Measurements from ENCODE around the gene DUS2.

The DUS2 gene

GRCh38 chr16:68040506-68041288, 17.6 kb downstream of the DUS2 start:
- in situ Hi-C loops (cut with MboI; ENCODE audit: low sequenced_read_pairs) = no loop called here

GRCh38 chr16:68041783-68042182, 18.7 kb downstream of the DUS2 start:
- in situ Hi-C loops (cut with MboI; ENCODE audit: low sequenced_read_pairs) = no loop called here

GRCh38 chr16:68046106-68046505, 23.0 kb downstream of the DUS2 start:
- in situ Hi-C loops (cut with MboI; ENCODE audit: low sequenced_read_pairs) = no loop called here

- in situ Hi-C loops (cut with MboI; ENCODE audit: low sequenced_read_pairs) = no loop called here
These were observed 24.9 kb downstream of the DUS2 start for GRCh38 chr16:68047987-68048386.

DNA sequence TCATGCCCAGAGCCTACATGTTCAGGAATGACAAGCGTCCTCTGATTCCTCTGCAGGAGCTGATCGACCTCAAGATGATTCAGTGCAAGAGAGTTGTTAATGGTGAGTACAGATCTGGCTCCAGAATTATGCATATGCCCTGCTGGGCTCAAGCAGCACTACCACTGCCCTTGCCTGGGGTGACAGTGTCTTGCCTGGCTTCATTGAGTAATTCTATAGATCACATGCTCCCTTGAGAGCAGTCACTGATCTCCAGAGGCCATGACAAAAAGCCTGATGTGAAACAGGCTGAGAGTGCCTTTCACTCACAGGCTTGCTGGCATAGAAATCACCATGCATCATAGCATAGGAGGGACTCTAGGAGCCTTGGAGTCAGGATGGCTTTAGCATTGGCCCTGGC, 26.4 kb downstream of the DUS2 start:
- in situ Hi-C loops (cut with MboI; ENCODE audit: low sequenced_read_pairs) = no loop called here

- in situ Hi-C loops (cut with MboI; ENCODE audit: low sequenced_read_pairs) = no loop called here
These were observed 32.3 kb downstream of the DUS2 start for GRCh38 chr16:68055395-68055794.

DNA sequence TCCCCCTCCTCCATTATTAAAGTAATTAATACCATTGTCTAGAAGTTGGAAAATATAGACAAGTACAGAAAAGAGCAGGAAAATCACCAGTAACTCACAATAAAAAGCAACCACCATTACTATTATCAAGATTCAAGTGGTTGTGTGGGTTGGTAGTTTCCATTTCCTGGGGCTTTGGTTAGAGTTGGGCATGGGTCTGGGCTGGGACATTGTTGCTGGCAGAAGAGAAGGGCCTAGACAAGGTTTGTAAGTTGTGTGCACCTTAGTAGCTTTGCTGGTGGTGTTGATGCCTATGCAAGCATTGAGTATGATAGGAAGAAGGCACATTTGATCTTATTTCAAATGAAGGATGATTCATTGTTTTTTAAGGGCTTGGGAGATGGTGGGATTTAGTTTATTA, 36.7 kb downstream of the DUS2 start:
- in situ Hi-C loops (cut with MboI; ENCODE audit: low sequenced_read_pairs) = no loop called here

DNA sequence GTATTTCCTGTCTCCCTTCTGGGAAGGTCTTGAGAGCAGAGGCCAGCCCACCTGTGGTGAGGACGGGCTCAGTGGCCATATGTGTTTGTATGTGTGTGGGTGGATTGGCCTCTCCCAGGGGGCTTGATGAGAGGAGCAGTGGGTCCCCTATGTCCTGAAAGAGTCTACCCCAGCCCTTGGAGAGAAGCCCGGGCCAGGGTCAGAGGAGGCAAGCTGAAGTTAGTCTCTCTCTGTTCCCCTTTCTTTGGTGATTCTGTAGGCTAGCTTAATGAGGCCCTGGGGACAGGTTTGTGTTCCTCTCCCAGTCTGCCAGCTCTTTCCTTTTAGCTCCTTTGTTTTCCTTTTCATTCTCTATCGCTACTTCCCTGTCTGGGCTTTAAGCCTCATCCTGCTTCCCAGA, 38.3 kb downstream of the DUS2 start:
- in situ Hi-C loops (cut with MboI; ENCODE audit: low sequenced_read_pairs) = no loop called here

DNA sequence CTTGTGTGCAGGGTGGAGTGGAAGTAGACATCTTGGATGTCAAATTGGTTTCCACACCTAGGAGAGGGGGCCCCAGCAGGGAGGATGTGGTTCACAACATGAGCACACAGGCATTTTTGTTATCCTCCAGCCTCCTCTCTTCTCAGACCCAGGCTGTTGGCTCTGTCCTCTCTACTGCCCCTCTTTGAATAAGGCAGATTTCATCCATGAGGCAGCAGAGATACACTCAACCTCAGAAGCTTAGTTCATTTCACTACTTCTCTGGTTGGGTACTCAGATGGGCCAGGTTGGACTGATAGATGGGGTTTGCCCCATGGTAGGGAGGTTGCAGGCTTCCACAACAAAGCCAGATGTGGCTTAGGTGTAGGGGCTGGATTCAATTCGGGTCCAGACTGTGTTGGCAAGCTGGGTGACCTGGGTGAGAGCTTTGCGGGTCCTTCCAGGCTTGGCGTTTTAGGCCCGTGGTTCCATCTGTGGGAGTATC, 39.9 kb downstream of the DUS2 start:
- in situ Hi-C loops (cut with MboI; ENCODE audit: low sequenced_read_pairs) = no loop called here

GRCh38 chr16:68064791-68065365, 41.8 kb downstream of the DUS2 start:
- in situ Hi-C loops (cut with MboI; ENCODE audit: low sequenced_read_pairs) = no loop called here

DNA sequence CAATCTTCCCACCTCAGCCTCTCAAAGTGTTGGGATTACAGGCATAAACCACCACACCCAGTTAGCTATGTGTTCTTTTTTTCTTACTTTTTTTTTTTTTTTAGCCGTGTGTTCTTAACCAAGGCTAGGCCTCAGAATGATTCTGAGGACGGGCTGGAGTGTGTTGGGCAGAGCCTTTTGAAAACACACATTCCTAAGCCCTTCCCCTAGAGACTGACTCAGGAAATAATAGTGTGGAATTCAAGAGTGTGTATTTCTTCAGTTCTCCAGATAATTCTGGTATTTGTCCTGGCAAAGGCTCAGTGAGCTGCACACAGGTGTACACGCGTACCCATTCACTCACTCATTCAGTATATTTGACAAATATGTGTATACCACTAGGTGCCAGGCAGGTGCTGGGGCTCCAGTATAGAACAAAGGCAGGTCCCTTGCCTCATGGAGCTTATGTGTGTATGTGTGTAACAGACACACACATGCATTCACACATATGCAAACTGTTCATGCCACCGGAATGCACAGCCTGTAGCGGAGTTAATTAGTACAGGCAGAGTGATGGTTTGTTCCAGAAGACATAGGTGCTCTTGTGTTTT, 42.7 kb downstream of the DUS2 start:
- in situ Hi-C loops (cut with MboI; ENCODE audit: low sequenced_read_pairs) = no loop called here

GRCh38 chr16:68066763-68067162, 43.7 kb downstream of the DUS2 start:
- in situ Hi-C loops (cut with MboI; ENCODE audit: low sequenced_read_pairs) = no loop called here

GRCh38 chr16:68068926-68069325, 45.8 kb downstream of the DUS2 start:
- in situ Hi-C loops (cut with MboI; ENCODE audit: low sequenced_read_pairs) = no loop called here

- in situ Hi-C loops (cut with MboI; ENCODE audit: low sequenced_read_pairs) = no loop called here
These were observed 46.6 kb downstream of the DUS2 start for GRCh38 chr16:68069511-68070248.

DNA sequence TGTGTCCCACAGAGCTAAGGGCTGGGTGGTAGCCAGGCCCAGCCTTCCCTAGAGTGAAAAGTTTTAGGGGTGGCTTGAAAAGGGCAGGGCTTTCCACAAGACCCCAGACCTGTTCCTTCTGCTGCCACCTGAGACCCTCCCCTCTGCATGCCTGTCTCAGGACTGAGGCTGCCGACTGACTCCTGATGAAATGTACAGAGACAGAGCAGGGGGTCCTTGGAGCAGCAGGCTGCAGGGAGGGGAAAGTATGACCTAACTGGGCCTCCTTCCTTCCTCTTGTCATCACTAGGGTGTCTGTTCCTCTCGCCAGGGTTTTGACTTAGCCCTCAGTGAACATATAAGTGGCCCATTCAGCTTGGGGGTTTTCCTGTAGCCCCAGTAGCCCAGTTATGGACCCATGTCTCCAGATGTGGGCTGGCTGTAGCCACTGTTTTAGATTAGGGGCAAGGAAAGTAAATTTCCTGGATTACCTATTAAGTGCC, 47.2 kb downstream of the DUS2 start:
- in situ Hi-C loops (cut with MboI; ENCODE audit: low sequenced_read_pairs) = no loop called here

DNA sequence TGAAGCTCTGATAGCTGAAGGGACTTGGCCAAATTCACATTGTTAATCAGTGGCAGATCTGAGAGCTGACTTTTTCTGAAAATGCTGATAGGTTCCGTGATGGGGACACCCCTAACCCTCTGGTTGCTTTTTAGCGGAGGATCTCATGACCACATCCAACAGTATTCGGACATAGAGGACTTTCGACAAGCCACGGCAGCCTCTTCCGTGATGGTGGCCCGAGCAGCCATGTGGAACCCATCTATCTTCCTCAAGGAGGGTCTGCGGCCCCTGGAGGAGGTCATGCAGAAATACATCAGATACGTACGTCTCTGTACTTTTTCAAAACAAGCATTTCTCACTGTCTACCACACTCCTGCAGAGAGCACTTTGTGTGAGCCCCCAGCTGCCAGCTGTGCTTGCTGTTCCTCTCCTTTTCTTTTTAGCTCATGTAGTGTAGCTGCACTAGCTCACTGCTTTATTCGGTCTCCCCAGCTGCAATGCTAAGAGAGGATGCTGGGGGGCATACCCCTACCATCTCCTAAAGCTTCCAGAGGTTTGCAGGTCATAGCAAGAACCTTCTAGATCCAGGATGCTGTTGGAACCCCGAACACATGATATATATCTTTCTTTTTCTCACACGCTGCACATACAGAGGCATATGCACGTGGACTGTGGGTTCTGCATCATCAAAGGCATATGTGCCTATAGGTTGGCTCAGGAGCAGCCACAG, 47.9 kb downstream of the DUS2 start:
- in situ Hi-C loops (cut with MboI; ENCODE audit: low sequenced_read_pairs) = no loop called here

DNA sequence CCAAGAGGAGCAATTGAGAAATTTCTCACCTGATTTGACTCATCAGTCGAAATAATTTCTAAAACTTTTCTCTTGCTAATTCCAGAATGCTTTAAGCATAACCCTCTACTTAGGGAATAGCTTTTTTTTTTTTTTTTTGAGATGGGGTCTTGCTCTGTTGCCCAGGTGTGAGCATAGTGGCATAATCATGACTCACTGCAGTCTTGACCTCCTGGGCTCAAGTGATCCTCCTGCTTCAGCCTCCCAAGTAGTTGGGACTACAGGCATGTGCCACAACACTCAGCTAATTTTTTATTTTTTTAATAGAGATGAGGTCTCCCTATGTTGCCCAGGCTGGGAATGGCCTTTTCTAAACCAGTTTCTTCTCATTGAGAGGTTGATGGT, 48.4 kb downstream of the DUS2 start:
- in situ Hi-C loops (cut with MboI; ENCODE audit: low sequenced_read_pairs) = no loop called here

DNA sequence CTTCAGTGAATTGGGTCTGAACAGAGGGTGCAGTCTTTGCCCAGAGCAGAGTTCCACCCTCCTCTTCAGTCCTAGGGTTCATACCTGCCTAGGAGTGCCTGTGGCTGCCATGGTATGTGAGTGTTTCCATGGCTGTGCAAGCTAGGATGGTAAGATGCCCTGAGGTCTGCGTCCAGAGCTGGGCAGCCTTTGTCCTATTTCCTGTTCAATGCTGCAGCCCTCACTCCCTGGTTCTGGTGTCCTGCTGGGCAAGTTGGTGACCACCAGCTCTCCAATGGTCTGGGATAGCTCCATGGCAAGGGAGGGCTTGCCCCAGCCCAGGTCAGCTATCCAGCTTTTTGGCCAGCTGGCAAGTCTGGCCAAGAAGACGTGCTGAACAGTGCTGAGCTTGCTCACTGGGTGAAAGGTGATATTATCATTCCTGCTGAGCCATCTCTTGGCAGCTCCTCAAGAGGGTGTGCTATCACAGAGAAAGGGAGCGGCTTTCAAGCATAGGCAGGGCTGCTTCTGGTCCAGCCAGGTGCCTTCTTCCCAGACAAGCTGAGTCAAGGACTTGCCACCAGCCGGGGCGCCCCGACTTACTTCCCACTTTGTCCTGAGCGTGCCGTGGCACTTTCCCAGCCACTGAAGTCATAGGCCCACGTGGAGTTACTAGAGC, 49.1 kb downstream of the DUS2 start:
- in situ Hi-C loops (cut with MboI; ENCODE audit: low sequenced_read_pairs) = no loop called here

GRCh38 chr16:68073902-68074760, 51.0 kb downstream of the DUS2 start:
- in situ Hi-C loops (cut with MboI; ENCODE audit: low sequenced_read_pairs) = no loop called here

Data from hTERT RPE-1 (cell line).